ENCODE data around the gene BTD.

DNA sequence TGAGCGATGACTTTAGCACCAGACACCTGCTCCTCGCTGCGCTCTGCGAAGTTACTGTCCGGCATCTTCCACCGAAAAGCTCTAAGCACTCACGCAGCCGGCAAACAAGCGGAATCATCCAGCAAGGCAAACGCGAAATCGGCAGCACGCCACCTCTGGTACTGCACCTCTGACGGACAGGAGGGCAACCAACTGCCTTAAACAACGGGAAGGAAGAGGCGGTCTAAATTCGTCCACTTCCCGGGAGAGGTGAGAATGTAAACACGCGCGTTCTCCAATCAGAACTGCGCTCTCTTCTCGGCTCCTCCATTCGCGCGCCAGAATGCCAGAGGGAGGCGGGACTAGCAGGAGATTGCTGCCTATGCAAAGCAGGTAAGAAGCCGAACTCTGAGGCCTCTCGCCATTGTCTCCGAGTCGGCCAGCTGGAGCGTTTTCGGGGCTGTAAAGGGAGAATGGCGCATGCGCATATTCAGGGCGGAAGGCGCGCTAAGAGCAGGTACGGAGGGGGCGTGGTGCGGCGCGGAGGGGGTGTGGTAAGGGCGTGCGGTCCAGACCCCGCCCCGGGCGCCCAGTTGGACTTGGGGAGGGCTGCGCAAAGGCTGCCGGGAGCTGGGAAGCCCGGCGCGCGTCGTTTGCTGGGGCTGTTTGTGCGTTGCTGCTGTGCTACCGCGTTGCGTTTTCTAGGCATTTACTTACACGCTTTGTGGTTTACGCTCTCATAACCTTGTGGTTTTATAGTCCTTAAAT lies at the start of gene BTD, which contains the start of gene HACL1:
- peak; percentile 96 for TF ChIP-seq POLR2A (IDR thresholded peaks at IDR 0.05; ENCODE audit: low read length)
- no peak for TF ChIP-seq GATA1 (IDR thresholded peaks at IDR 0.05; ENCODE audit: low read depth, low read length)

Measured in erythroblast (primary cell).